ENCODE measurements around the gene DCTD. TPM values are rescaled to one million over a fixed set of nuclear protein-coding genes. Genes with fewer than 3 reads are reported as not detected.

The DCTD gene
- total and polyA plus RNA-seq, 10 of the 15 experiments (the other 5 are each of a cell fraction or from before 2014, with no cell fraction given), result 37.8 to 137 (median 92.1) TPM

- TF ChIP-seq ZNF687 (IDR thresholded peaks at IDR 0.05) (peak; percentile 78; the same call in 1 of the 2 replicates), PBX3 (IDR thresholded peaks at IDR 0.05; ENCODE audit: insufficient replicate concordance, low read depth, low read length) (no peak), ATF7 (IDR thresholded peaks at IDR 0.05; ENCODE audit: low read depth) (peak; percentile 99), MEF2B (IDR thresholded peaks at IDR 0.05; ENCODE audit: partially characterized antibody, poor library complexity, severe bottlenecking) (no peak), SREBF1 (IDR thresholded peaks at IDR 0.05; ENCODE audit: low read length) (no peak), ZNF24 (IDR thresholded peaks at IDR 0.05) (no peak), MLLT1 (IDR thresholded peaks at IDR 0.05) (peak; percentile 29; the same call in 1 of the 2 replicates), ZSCAN29 (IDR thresholded peaks at IDR 0.05) (no peak), EP300 (IDR thresholded peaks at IDR 0.05; ENCODE audit: borderline replicate concordance in 1 of 2, control insufficient read depth in 1 of 2, low read depth in 2 of 2, low read length in 2 of 2) (0 out of 4 replicates have a peak, but pooled peaks of 1 of the 2 experiments have one; percentile 36), BCL11A (IDR thresholded peaks at IDR 0.05; ENCODE audit: low read depth, low read length) (peak; percentile 20; the same call in 1 of the 2 replicates), ETV6 (conservative IDR thresholded peaks at IDR 0.05 in 1 of 2, IDR thresholded peaks at IDR 0.05 in 1 of 2; ENCODE audit: borderline replicate concordance in 1 of 2, low read depth in 1 of 2) (peak in 1 of 2 experiments; percentile 55; a peak in 1 of 4 replicates), RUNX3 (IDR thresholded peaks at IDR 0.05; ENCODE audit: low read length) (peak; percentile 83), NBN (IDR thresholded peaks at IDR 0.05) (peak; percentile 75; the same call in 1 of the 2 replicates), IKZF2 (IDR thresholded peaks at IDR 0.05) (peak; percentile 69 to 75; a peak in 2 of 4 replicates), FOS (IDR thresholded peaks at IDR 0.05; ENCODE audit: borderline replicate concordance, extremely low read depth, insufficient read length) (no peak), KLF5 (IDR thresholded peaks at IDR 0.05; ENCODE audit: partially characterized antibody) (peak; percentile 20), CBFB (IDR thresholded peaks at IDR 0.05; ENCODE audit: low read depth) (peak; percentile 28; the same call in 1 of the 2 replicates)
These were observed 1.7 kb upstream of the DCTD start (continued) for GRCh38 chr4:182918791-182919302.
